Stimulated activated CD8-positive, alpha-beta memory T cell treated with anti-CD3 and anti-CD28 coated beads, Interleukin-12 subunit alpha, Interleukin-12 subunit beta, amount 100 ng/mL, for 1 hour (primary cell): ENCODE data around the gene GLYR1.

ENCODE experiments used
- DNase-seq: peaks from one replicate; pipeline ENCODE4 v3.0.0-alpha.2; 2020; ENCODE audit warnings: low read depth

The GLYR1 gene

GRCh38 chr16:4763791-4764190 is 83.3 kb downstream of the GLYR1 start:
- DNase-seq: no peak

- no peak for DNase-seq
These were observed 84.9 kb downstream of the GLYR1 start for GRCh38 chr16:4762205-4762604.

GRCh38 chr16:4760221-4760910 is 86.7 kb downstream of the GLYR1 start:
- DNase-seq: no peak

- DNase-seq: no peak
These were observed 91.4 kb downstream of the GLYR1 start for GRCh38 chr16:4755687-4756086.

GRCh38 chr16:4754865-4755264 is 92.2 kb downstream of the GLYR1 start:
- DNase-seq: no peak

DNA sequence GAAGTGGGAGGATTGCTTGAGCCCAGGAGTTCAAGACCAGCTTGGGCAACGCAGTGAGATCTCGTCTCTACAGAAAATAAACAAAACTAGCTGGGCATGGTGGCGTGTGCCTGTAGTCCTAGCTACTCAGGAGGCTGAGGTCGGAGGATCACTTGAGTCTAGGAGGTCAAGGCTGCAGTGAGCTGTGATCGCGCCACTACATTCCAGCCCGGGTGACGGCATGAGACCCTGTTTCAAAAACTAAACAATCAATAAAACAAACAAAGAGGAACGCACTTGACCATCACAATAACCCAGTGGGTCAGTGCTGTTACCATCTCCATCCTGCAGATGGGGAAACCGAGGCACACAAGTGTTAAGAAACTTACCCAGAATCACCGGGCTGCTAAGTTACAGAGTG is 93.9 kb downstream of the GLYR1 start:
- no peak for DNase-seq
